OCI-LY3 (cell line): ENCODE results near the gene TACR1.
A peak's percentile ranks its signal among the peaks of the same experiment; 100 is the strongest.

Source experiments
- H2AFZ ChIP-seq: fragments of 200-600, 300-600 bp; shearing (Covaris generic); 2 replicates; pipeline ENCODE4 v1.6.0; 2014; ENCODE audit warnings: antibody characterized with exemption, low read depth, low read length
- H3K27ac ChIP-seq: fragments of 200-600, 300-600 bp; sonication (generic); 2 replicates; pipeline ENCODE4 v1.5.1; 2014; ENCODE audit warnings: mild to moderate bottlenecking, low read length, moderate library complexity, mixed read lengths
- H3K27me3 ChIP-seq: fragments of 200-600, 300-600 bp; sonication (generic); 2 replicates; pipeline ENCODE4 v1.6.1; 2014; ENCODE audit warnings: low read depth, low read length, mixed read lengths
- H3K36me3 ChIP-seq: fragments of 200-600, 300-600 bp; sonication (generic); replicated peaks from 2 replicates; pipeline ENCODE3; 2014; ENCODE audit warnings: low read depth, low read length, mixed read lengths
- H3K4me1 ChIP-seq: fragments of 300-600, 200-600 bp; sonication (generic); 2 replicates; pipeline ENCODE4 v1.6.1; 2014; ENCODE audit warnings: low read length, mixed read lengths
- H3K4me2 ChIP-seq: fragments of 200-600, 300-600 bp; sonication (generic); 2 replicates; pipeline ENCODE4 v1.6.1; 2014; ENCODE audit warnings: low read length, mixed read lengths
- H3K4me3 ChIP-seq: fragments of 300-600, 200-600 bp; sonication (generic); 2 replicates; pipeline ENCODE4 v1.5.1; 2014; ENCODE audit warnings: antibody characterized with exemption, mild to moderate bottlenecking, low read length, moderate library complexity
- H3K79me2 ChIP-seq: fragments of 300-600, 200-600 bp; shearing (Covaris generic); 2 replicates; pipeline ENCODE4 v1.6.1; 2014; ENCODE audit warnings: mild to moderate bottlenecking, low read length, mixed read lengths
- H3K9ac ChIP-seq: fragments of 300-600, 200-600 bp; shearing (Covaris generic); 2 replicates; pipeline ENCODE4 v1.6.0; 2014; ENCODE audit warnings: mild to moderate bottlenecking, low read length, moderate library complexity
- H3K9me3 ChIP-seq: fragments of 200-600, 300-600 bp; shearing (Covaris generic); 2 replicates; pipeline ENCODE4 v1.6.1; 2014; ENCODE audit warnings: low read length, mixed read lengths; ENCODE audit not compliant: insufficient read depth
- H4K20me1 ChIP-seq: fragments of 200-600, 300-600 bp; sonication (generic); 2 replicates; pipeline ENCODE4 v1.6.1; 2016; ENCODE audit warnings: low read length, mixed read lengths; ENCODE audit not compliant: insufficient read depth
- CTCF ChIP-seq: fragments of 200-600, 300-600 bp; sonication (generic); IDR thresholded peaks from 2 replicates; pipeline ENCODE4 v1.5.1; 2014; ENCODE audit warnings: antibody characterized with exemption, low read length, low read depth
- EZH2phosphoT487 ChIP-seq: fragments of 200-600 bp; shearing (Covaris generic); IDR thresholded peaks from 2 replicates; pipeline ENCODE4 v1.6.1; 2018; ENCODE audit warnings: antibody characterized with exemption, mixed run types, low read depth

TACR1 gene

GRCh38 chr2:75195076-75195691 is 4.1 kb downstream of the TACR1 start:
- Histone ChIP-seq H2AFZ (0 out of 2 replicates have a peak overlapping the region, but pooled peaks have one; percentile 34), H3K4me1 (peaks cover 9% of the 10 kb centered on the region), H3K79me2 (no peaks in the 10 kb centered on the region), H3K9me3 (no peaks in the 10 kb centered on the region), H3K9ac (no peak overlapping the region), H3K4me2 (peak overlapping the region; percentile 53; the same call in 1 of the 2 replicates), H3K27ac (no peak overlapping the region), H3K36me3 (no peaks in the 10 kb centered on the region), H3K4me3 (no peak overlapping the region), H4K20me1 (no peaks in the 10 kb centered on the region), H3K27me3 (peaks cover 9% of the 10 kb centered on the region; the same call in 1 of the 2 replicates)
- TF ChIP-seq CTCF (no peak), EZH2phosphoT487 (no peak)

- peaks cover 9% of the 10 kb centered on the region; the same call in 1 of the 2 replicates for H3K27me3 ChIP-seq
- H2AFZ ChIP-seq: peak overlapping the region; percentile 34; the same call in 1 of the 2 replicates
- peaks cover 9% of the 10 kb centered on the region for H3K4me1 ChIP-seq
- H4K20me1 ChIP-seq: no peaks in the 10 kb centered on the region
- H3K79me2 ChIP-seq: no peaks in the 10 kb centered on the region
- no peak overlapping the region for H3K27ac ChIP-seq
- peak overlapping the region; percentile 53 for H3K4me2 ChIP-seq
- no peaks in the 10 kb centered on the region for H3K9me3 ChIP-seq
- H3K9ac ChIP-seq: no peak overlapping the region
- TF ChIP-seq EZH2phosphoT487 (no peak), CTCF (no peak)
- H3K36me3 ChIP-seq: no peaks in the 10 kb centered on the region
- peak overlapping the region; percentile 36; the same call in 1 of the 2 replicates for H3K4me3 ChIP-seq
Measured at GRCh38 chr2:75194184-75194868, 5.0 kb downstream of the TACR1 start.

- Histone ChIP-seq H3K4me2 (no peak overlapping the region), H3K27ac (no peak overlapping the region), H4K20me1 (no peaks in the 10 kb centered on the region), H3K4me1 (peaks cover 9% of the 10 kb centered on the region), H3K4me3 (no peak overlapping the region), H3K27me3 (peaks cover 12% of the 10 kb centered on the region; the same call in 1 of the 2 replicates), H2AFZ (no peak overlapping the region), H3K36me3 (no peaks in the 10 kb centered on the region), H3K9ac (no peak overlapping the region), H3K9me3 (no peaks in the 10 kb centered on the region), H3K79me2 (no peaks in the 10 kb centered on the region)
- TF ChIP-seq EZH2phosphoT487: no peak
- TF ChIP-seq CTCF: no peak
Measured at GRCh38 chr2:75192496-75192895, 6.8 kb downstream of the TACR1 start.

- Histone ChIP-seq H3K27me3 (0 out of 2 replicates have a peak, but pooled peaks cover 5% of the 10 kb centered on the region), H3K79me2 (no peaks in the 10 kb centered on the region), H4K20me1 (no peaks in the 10 kb centered on the region), H3K9me3 (no peaks in the 10 kb centered on the region), H3K4me2 (no peak overlapping the region), H3K4me3 (no peak overlapping the region), H3K4me1 (peaks cover 9% of the 10 kb centered on the region), H3K27ac (no peak overlapping the region), H3K9ac (no peak overlapping the region), H3K36me3 (no peaks in the 10 kb centered on the region), H2AFZ (no peak overlapping the region)
- TF ChIP-seq EZH2phosphoT487: no peak
- TF ChIP-seq CTCF: no peak
Measured at GRCh38 chr2:75190271-75190990, 8.9 kb downstream of the TACR1 start.
